Upper lobe of left lung (tissue), 4 donors: ENCODE measurements around the gene R3HDM2.

Source experiments
- CTCF ChIP-seq, 6 experiments: fragments of 450-650 bp in 4 of 6; fragments of 200-600 bp in 2 of 6; sonication (generic) in 2 of 6; IDR thresholded peaks; one replicate each; pipeline ENCODE4 v1.5.1; 2016 to 2019; ENCODE audit warnings: antibody characterized with exemption in 6 of 6
- POLR2A ChIP-seq, 4 donors: fragments of 450-650 bp; IDR thresholded peaks; one replicate each; pipeline ENCODE4 v1.5.1; 2016 to 2017; ENCODE audit warnings: antibody characterized with exemption in 4 of 4, mild to moderate bottlenecking in 2 of 4

- TF ChIP-seq CTCF (IDR thresholded peaks at IDR 0.05) (no peak), POLR2A (IDR thresholded peaks at IDR 0.05) (no peak)
These were observed 41.5 kb upstream of the R3HDM2 start for GRCh38 chr12:57472391-57472790.
